HG02840 (cell line): Measurements from ENCODE around the gene RPN1.
"Not testable (repeated sequence)": the region's sequence is repeated elsewhere in the genome, so short reads cannot be mapped to it uniquely, and the experiment has no call there.

Experiments used
- ATAC-seq: cut with Tn5 transposase; IDR thresholded peaks from one replicate; pipeline ENCODE4 v1.9.1; 2021; ENCODE audit warnings: mild to moderate bottlenecking, moderate library complexity, moderate number of reproducible peaks; ENCODE audit not compliant: unreplicated experiment, low FRiP score

The RPN1 gene

DNA sequence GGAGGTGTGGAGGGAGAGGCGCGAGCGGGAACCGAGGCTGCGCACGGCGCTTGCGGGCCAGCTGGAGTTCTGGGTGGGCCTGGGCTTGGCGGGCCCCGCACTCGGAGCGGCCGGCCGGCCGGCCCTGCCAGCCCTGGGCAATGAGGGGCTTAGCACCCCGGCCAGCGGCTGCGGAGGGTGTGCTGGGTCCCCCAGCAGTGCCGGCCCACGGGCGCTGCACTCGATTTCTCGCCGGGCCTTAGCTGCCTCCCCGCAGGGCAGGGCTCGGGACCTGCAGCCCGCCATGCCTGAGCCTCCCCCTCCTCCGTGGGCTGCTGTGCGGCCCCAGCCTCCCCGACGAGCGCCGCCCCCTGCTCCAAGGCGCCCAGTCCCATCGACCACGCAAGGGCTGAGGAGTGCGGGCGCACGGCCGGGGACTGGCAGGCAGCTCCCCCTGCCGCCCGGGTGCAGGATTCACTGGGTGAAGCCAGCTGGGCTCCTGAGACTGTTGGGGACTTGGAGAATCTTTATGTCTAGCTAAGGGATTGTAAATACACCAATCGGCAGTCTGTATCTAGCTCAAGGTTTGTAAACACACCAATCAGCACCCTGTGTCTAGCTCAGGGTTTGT lies 2.9 kb upstream of the RPN1 start:
- ATAC-seq = not testable (repeated sequence)

- ATAC-seq = no peak
These were observed 1.5 kb downstream of the RPN1 start for GRCh38 chr3:128648940-128649663.

GRCh38 chr3:128648402-128648801 lies 2.2 kb downstream of the RPN1 start:
- ATAC-seq = no peak

- ATAC-seq = no peak
These were observed 3.3 kb downstream of the RPN1 start for GRCh38 chr3:128647307-128647706.

DNA sequence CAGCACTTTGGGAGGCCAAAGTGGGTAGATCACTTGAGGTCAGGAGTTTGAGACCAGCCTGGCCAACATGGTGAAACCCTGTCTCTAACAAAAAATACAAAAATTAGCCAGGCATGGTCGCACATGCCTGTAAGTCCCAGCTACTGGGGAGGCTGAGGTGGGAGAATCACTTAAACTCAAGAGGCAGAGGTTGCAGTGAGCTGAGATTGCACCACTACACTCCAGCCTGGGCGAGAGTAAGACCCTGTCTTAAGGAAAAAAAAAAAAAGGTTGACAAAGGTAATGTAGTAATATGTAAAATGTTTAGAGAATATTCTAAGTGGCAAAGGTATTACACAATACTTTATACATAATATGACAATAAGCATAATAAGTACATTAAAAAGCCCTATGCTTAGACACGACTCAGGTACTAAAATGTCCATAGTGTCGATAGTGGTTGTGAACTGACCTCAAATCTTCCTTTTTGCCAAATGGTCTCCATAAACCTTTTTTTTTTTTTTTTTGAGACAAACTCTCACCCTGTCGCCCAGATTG lies 16.5 kb downstream of the RPN1 start:
- no peak for ATAC-seq

- ATAC-seq = no peak
These were observed 18.3 kb downstream of the RPN1 start for GRCh38 chr3:128632301-128632700.

DNA sequence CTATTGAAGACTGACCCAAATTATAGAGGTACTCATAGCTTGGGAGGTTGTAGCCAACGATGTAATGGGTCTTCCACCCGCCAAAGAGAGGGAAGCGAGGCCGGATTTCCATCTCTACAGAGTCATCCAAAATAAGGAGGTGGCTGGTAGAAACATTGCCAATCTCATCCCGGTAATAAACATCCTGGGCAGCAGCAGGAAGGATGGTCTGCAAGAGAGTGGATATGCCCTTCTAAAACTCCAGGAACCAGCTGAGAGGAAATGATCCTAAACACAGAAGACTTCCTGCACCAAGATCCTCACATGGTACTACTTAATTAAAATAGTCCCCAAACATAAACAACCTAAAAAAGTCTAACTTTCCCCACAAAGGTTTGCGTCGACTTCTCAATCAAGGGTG lies 20.7 kb downstream of the RPN1 start:
- ATAC-seq = no peak

- ATAC-seq = no peak
These were observed 25.1 kb downstream of the RPN1 start for GRCh38 chr3:128625409-128625945.

- ATAC-seq = no peak
These were observed 26.0 kb downstream of the RPN1 start for GRCh38 chr3:128624526-128625138.

- no peak for ATAC-seq
These were observed 26.8 kb downstream of the RPN1 start for GRCh38 chr3:128623762-128624176.

- ATAC-seq = no peak
These were observed 28.7 kb downstream of the RPN1 start for GRCh38 chr3:128621931-128622330.

GRCh38 chr3:128621234-128621633 lies 29.4 kb downstream of the RPN1 start:
- ATAC-seq = no peak

- ATAC-seq = no peak
These were observed 30.3 kb downstream of the RPN1 start for GRCh38 chr3:128620268-128620691.

DNA sequence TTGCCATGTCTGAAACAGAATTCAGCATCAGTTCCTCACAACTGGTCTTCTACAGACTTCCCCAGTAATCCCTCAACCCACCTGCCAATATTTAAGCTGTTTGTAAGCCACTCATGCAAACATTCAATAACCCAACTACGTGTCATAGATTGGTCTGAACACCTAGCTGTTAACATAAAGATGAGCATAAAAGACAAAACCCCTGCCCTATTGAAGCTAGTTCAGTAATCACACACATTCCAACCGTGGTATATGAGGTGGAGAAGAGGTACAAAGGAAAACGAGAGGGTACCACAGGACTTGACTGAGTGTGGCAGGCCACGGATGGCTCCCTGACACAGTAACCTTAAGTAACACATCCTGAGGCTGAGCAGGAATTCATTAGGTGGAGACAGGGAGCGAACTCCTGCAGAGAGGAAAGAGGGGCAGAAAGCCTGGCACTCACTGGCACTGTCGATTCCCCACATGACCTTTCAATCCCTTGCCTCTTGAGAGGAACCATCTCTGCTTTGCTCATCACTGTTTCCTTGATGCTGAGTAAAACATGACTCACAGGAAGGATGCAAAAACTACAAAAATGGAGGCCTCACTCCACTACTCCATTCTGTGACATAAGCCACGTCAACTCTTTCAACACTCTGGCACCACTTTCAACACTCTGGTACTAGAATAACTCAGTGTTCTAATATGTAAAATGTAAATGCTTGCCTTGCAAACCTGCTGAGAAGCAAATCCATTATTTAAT lies 31.3 kb downstream of the RPN1 start:
- ATAC-seq = no peak

DNA sequence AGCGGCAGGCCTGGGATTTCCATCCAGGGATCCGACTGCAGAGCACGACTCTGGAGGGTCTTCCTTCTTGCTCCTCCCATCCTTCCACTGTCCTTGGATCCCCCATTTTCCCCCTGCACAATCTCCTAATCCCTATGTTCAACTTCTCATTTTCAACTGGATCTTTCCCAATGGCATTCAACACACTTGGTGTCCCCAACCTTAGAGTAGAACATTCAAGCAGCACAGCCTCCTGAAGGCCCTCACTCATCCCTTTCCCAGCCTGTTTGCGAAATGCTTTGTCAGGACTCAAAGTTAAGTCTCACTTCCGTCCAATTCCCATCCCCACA lies 32.3 kb downstream of the RPN1 start:
- ATAC-seq = no peak

- ATAC-seq = peak; percentile 83
These were observed 32.8 kb downstream of the RPN1 start for GRCh38 chr3:128617557-128618397.

GRCh38 chr3:128617270-128617556 lies 33.4 kb downstream of the RPN1 start:
- no peak for ATAC-seq

- ATAC-seq = no peak
These were observed 33.9 kb downstream of the RPN1 start for GRCh38 chr3:128616516-128617269.

DNA sequence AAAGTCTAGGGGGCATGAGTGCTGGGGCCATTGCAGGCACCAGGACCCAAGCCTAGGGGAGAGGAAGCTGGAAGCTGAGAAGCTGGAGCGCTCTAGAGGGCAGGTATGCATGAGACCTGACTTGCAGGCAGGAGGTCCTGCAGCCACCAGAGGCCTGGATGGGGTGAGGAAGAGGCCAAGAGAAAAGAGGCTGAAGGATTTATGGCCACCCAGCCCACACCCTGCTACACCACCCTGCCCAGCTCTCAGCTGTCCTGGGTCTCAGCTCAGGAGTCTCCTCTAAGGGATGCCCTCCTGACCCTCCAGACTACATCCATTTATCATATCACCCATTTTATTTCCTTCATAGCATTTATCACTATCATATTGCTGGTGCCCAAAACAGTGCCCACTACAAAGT lies 36.5 kb downstream of the RPN1 start:
- no peak for ATAC-seq
